Spleen (tissue), 7 donors: ENCODE measurements around the gene TOP1.

Source experiments
- CTCF ChIP-seq, 11 experiments: fragments of 200-600 bp in 7 of 11; fragments of 450-650 bp in 4 of 11; sonication (generic) in 4 of 11; IDR thresholded peaks in 8 of 11; conservative IDR thresholded peaks in 3 of 11; 1 replicate in 7 of 11; 2 replicates in 4 of 11; pipeline versions ENCODE4 v1.4.0 to v1.8.0; 2016 to 2021; ENCODE audit warnings: antibody characterized with exemption in 11 of 11, inconsistent platforms in 4 of 11, mild to moderate bottlenecking in 1 of 11
- POLR2AphosphoS5 ChIP-seq, 3 donors: sonication (generic); formaldehyde crosslinking; IDR thresholded peaks; one replicate each; pipeline ENCODE4 v1.5.1; 2017; ENCODE audit warnings: antibody characterized with exemption in 3 of 3
- donor health status: DM: no; HTN: no; CAD: no; lungs with moderate emphysema.
- donor health status: DM: no; HTN: no; CAD: no.
- donor health status: DM: no; HTN: no; CAD: no.

- TF ChIP-seq CTCF (IDR thresholded peaks at IDR 0.05 in 8 of 11, conservative IDR thresholded peaks at IDR 0.05 in 3 of 11), result no peak
- TF ChIP-seq POLR2AphosphoS5 (IDR thresholded peaks at IDR 0.05), result no peak
These were observed 58.7 kb downstream of the TOP1 start for GRCh38 chr20:41087325-41087685.
